ENCODE data around the gene GSC2.

DNA sequence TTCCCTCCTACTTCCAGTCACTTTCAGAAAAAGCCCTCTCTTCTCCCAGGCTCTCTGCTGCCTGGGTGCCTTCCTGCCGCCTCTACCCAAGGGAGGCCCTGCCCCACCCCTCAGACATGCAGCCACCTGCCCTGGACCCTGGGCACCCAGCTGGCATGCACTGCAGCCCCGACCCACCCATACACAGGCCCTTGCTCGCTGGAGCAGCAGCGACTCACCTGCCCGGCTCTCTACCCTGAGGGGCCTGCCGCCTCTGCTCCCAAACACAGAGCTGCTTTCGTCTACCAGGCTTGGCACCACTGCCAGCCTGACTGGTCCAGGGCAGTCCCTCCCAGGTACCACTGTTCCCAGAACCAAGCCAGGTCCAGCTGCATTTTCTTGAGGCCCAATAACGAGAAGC, 20.2 kb downstream of the GSC2 start:
- TF ChIP-seq YY1 (IDR thresholded peaks at IDR 0.05; ENCODE audit: insufficient read depth, insufficient read length), result no peak
- no peak for TF ChIP-seq SUZ12 (IDR thresholded peaks at IDR 0.05; ENCODE audit: extremely low read depth, insufficient read depth, insufficient read length)
- no peak for TF ChIP-seq ZNF274 (IDR thresholded peaks at IDR 0.05; ENCODE audit: low read depth, low read length)

All from NT2/D1 (cell line).